GM13977 (cell line): ENCODE data around the gene PRICKLE2.

Experiments used
- DNase-seq: peaks from one replicate; pipeline ENCODE4 v3.0.0; 2012; ENCODE audit warnings: low spot score
- CTCF ChIP-seq: IDR thresholded peaks from 2 replicates; pipeline ENCODE4 v1.5.1; 2012; ENCODE audit warnings: mild to moderate bottlenecking, control low read depth; ENCODE audit not compliant: insufficient read depth; ENCODE audit errors: extremely low read depth, missing control alignments
- in situ Hi-C: fragments of 300-500 bp; cut with MboI; formaldehyde crosslinking; loops from one replicate; pipeline ENCODE4 v1.12.0; 2022; ENCODE audit warnings: low sequenced_read_pairs, low pct_unique_long_range_greater_than_20kb, mixed read lengths, inconsistent platforms; ENCODE audit not compliant: unreplicated experiment

The PRICKLE2 gene, protein sequence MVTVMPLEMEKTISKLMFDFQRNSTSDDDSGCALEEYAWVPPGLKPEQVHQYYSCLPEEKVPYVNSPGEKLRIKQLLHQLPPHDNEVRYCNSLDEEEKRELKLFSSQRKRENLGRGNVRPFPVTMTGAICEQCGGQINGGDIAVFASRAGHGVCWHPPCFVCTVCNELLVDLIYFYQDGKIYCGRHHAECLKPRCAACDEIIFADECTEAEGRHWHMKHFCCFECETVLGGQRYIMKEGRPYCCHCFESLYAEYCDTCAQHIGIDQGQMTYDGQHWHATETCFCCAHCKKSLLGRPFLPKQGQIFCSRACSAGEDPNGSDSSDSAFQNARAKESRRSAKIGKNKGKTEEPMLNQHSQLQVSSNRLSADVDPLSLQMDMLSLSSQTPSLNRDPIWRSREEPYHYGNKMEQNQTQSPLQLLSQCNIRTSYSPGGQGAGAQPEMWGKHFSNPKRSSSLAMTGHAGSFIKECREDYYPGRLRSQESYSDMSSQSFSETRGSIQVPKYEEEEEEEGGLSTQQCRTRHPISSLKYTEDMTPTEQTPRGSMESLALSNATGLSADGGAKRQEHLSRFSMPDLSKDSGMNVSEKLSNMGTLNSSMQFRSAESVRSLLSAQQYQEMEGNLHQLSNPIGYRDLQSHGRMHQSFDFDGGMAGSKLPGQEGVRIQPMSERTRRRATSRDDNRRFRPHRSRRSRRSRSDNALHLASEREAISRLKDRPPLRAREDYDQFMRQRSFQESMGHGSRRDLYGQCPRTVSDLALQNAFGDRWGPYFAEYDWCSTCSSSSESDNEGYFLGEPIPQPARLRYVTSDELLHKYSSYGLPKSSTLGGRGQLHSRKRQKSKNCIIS

GRCh38 chr3:64224826-64225610, at the start of gene PRICKLE2:
PRICKLE2 (minus strand) TSS chr3:64225466; CDS start chr3:64198927, 26,539 bp downstream.
- in situ Hi-C loops: no loop called here
- TF ChIP-seq CTCF: peak; percentile 7
- peak; percentile 14 for DNase-seq

DNA sequence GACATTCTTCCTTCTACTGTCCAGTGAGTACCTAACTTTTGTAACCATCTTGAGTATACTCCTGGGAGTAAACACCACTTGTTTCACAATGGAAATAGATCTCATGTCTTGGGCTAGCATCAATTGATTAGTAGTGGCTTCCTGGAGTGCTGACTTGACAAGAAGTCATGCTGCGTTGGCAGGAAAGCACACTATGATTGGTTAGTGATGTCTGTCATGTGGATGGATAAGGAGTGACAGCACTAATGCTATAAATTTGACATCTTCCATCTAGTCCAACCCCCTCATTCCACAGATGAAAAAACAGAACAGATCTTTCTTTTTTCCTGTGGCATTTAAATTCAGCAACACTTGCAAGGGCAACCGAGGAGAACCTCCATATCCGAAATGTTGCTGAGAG, 47.6 kb upstream of the PRICKLE2 start:
- TF ChIP-seq CTCF: no peak
- no peak for DNase-seq
- in situ Hi-C loops: no loop called here

DNA sequence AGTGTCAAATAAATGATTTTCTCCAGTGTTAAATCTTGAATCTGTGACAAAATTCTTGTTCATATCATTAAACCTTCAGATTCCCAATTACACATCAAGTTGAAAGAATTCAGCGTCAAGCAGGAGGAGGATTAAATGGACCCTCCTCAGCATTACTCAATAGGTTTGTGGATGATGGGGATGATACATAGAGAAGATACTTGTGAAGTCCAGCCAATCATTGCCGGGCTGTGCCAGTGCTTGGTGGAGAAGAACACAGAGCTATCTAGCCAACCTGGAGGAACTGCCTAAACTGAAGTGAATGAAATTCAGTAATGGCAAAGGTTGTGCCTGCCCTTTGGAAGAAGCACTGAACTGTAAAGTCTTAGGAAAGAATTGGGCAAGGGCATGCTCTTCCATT, 47.0 kb upstream of the PRICKLE2 start:
- in situ Hi-C loops: no loop called here
- no peak for DNase-seq
- TF ChIP-seq CTCF: no peak

GRCh38 chr3:64271631-64272030, 46.4 kb upstream of the PRICKLE2 start:
- no peak for DNase-seq

DNA sequence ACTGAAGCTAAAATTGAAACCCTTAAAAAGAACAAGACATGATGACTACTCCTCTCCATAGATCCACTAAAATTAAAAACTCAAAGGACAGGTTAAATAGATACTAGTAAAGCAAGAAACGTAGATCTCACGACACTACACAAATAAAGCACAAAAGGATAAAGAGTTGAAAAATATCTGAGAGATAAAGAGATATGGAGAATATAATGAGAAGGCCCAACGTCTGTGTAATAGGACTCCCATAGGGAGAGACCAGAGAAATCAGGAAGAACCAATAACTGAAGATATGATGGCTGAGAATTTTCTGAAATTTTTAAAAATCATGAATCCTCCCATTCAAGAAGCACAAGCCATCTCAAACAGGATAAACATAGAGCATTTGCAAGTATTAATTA, 45.6 kb upstream of the PRICKLE2 start:
- no peak for TF ChIP-seq CTCF
- in situ Hi-C loops: no loop called here
- DNase-seq: no peak

More at GRCh38 chr3:64271631-64272030, 46.4 kb upstream of the PRICKLE2 start:
- no peak for TF ChIP-seq CTCF
- in situ Hi-C loops: no loop called here
